ENCODE results near the gene BTBD10.

The BTBD10 gene

GRCh38 chr11:13373216-13373615 is 89.8 kb downstream of the BTBD10 start:
- no peak for FAIRE-seq

GRCh38 chr11:13368041-13368446 is 95.0 kb downstream of the BTBD10 start:
- no peak for FAIRE-seq

- no peak for FAIRE-seq
Observed at GRCh38 chr11:13367115-13367514, 95.9 kb downstream of the BTBD10 start.

- FAIRE-seq: no peak
Observed at GRCh38 chr11:13366266-13367026, 96.6 kb downstream of the BTBD10 start.

GRCh38 chr11:13364388-13364787 is 98.6 kb downstream of the BTBD10 start:
- no peak for FAIRE-seq

- FAIRE-seq: no peak
Observed at GRCh38 chr11:13362596-13363109, 100.4 kb downstream of the BTBD10 start.

GRCh38 chr11:13358596-13359270 is 104.3 kb downstream of the BTBD10 start:
- no peak for FAIRE-seq

- no peak for FAIRE-seq
Observed at GRCh38 chr11:13357232-13357631, 105.8 kb downstream of the BTBD10 start.

- no peak for FAIRE-seq
Observed at GRCh38 chr11:13355191-13355590, 107.8 kb downstream of the BTBD10 start.

- FAIRE-seq: no peak
Observed at GRCh38 chr11:13354335-13354734, 108.7 kb downstream of the BTBD10 start.

GRCh38 chr11:13352711-13353110 is 110.3 kb downstream of the BTBD10 start:
- no peak for FAIRE-seq

- FAIRE-seq: no peak
Observed at GRCh38 chr11:13349581-13349980, 113.4 kb downstream of the BTBD10 start.

GRCh38 chr11:13349046-13349445 is 114.0 kb downstream of the BTBD10 start:
- no peak for FAIRE-seq

GRCh38 chr11:13348305-13348704 is 114.7 kb downstream of the BTBD10 start:
- FAIRE-seq: no peak

- no peak for FAIRE-seq
Observed at GRCh38 chr11:13347901-13348300, 115.1 kb downstream of the BTBD10 start.

GRCh38 chr11:13346470-13346869 is 116.6 kb downstream of the BTBD10 start:
- no peak for FAIRE-seq

GRCh38 chr11:13344818-13345217 is 118.2 kb downstream of the BTBD10 start:
- FAIRE-seq: no peak

GRCh38 chr11:13343931-13344717 is 118.9 kb downstream of the BTBD10 start:
- FAIRE-seq: no peak

GRCh38 chr11:13343067-13343466 is 120.0 kb downstream of the BTBD10 start:
- FAIRE-seq: no peak

GRCh38 chr11:13341026-13341425 is 122.0 kb downstream of the BTBD10 start:
- FAIRE-seq: no peak

- FAIRE-seq: no peak
Observed at GRCh38 chr11:13339195-13340153, 123.5 kb downstream of the BTBD10 start.

GRCh38 chr11:13338427-13339069 is 124.5 kb downstream of the BTBD10 start:
- FAIRE-seq: no peak

Data from endometrium (tissue), 2 donors.